ENCODE data around the gene RBM38. TPM values are rescaled to one million over a fixed set of nuclear protein-coding genes. Genes with fewer than 3 reads are reported as not detected.

RBM38 gene
- total and polyA plus RNA-seq, 9 of the 15 experiments (the other 6 are each of a cell fraction or from before 2014, with no cell fraction given), result 0.28 to 82.4 (median 33.2) TPM

DNA sequence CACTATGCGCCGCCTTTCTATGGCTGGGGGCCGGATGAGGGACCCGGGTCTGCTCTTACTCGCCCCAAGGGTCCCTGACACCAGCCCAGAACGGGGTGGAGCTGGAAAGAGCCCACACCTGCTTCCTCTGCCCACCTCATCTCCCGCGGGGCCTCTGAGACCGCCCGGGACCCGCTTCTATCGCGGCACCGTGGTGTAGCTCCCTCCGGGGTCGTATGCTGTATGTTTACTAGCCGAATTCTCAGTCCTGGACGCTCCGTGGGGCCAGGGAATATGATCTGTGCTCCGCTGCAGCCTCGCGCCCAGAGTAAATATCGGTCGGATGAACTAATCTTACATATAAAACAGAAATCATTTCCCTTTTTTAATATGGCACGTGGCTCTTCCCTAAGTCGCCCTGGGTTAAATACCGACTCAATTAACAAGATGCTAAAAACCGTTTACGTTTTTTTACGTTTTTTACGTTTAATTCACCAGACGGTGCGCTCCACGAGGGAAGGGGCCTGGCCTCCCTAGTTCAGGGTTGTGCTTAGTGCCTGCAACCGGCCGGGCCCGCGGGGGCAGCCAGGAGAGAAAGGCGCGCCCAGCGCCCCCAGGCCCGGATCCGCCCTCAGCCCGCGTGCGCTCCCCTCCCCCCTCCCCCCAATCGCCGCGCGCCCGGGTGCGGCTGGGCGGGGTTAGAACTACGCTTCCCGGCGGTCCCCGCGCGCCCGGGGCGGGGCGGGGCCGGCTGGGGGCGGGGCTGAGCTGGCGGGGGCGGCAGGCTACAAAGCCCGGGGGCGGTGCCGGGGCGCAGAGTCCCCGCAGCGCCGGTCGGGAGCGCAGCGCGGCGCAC lies at the start of gene RBM38 (continued):
- TF ChIP-seq, protein P1, sequence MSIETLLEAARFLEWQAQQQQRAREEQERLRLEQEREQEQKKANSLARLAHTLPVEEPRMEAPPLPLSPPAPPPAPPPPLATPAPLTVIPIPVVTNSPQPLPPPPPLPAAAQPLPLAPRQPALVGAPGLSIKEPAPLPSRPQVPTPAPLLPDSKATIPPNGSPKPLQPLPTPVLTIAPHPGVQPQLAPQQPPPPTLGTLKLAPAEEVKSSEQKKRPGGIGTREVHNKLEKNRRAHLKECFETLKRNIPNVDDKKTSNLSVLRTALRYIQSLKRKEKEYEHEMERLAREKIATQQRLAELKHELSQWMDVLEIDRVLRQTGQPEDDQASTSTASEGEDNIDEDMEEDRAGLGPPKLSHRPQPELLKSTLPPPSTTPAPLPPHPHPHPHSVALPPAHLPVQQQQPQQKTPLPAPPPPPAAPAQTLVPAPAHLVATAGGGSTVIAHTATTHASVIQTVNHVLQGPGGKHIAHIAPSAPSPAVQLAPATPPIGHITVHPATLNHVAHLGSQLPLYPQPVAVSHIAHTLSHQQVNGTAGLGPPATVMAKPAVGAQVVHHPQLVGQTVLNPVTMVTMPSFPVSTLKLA (conservative IDR thresholded peaks at IDR 0.05), result peak; percentile 69 to 83
- TF ChIP-seq STAT5A (IDR thresholded peaks at IDR 0.05; ENCODE audit: borderline replicate concordance, low read length), result no peak
- TF ChIP-seq, protein P2, sequence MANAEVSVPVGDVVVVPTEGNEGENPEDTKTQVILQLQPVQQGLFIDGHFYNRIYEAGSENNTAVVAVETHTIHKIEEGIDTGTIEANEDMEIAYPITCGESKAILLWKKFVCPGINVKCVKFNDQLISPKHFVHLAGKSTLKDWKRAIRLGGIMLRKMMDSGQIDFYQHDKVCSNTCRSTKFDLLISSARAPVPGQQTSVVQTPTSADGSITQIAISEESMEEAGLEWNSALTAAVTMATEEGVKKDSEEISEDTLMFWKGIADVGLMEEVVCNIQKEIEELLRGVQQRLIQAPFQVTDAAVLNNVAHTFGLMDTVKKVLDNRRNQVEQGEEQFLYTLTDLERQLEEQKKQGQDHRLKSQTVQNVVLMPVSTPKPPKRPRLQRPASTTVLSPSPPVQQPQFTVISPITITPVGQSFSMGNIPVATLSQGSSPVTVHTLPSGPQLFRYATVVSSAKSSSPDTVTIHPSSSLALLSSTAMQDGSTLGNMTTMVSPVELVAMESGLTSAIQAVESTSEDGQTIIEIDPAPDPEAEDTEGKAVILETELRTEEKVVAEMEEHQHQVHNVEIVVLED (CRISPR knock-in tag; IDR thresholded peaks at IDR 0.05), result peak; percentile 49
- TF ChIP-seq POLR2B (IDR thresholded peaks at IDR 0.05; ENCODE audit: low read depth, partially characterized antibody), result peak; percentile 65
- TF ChIP-seq, protein P3, sequence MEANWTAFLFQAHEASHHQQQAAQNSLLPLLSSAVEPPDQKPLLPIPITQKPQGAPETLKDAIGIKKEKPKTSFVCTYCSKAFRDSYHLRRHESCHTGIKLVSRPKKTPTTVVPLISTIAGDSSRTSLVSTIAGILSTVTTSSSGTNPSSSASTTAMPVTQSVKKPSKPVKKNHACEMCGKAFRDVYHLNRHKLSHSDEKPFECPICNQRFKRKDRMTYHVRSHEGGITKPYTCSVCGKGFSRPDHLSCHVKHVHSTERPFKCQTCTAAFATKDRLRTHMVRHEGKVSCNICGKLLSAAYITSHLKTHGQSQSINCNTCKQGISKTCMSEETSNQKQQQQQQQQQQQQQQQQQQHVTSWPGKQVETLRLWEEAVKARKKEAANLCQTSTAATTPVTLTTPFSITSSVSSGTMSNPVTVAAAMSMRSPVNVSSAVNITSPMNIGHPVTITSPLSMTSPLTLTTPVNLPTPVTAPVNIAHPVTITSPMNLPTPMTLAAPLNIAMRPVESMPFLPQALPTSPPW (CRISPR knock-in tag; IDR thresholded peaks at IDR 0.05), result peak; percentile 94
- no peak; the same call in 1 of the 2 replicates for TF ChIP-seq POLR2H (tag; IDR thresholded peaks at IDR 0.05; ENCODE audit: low read depth)
- TF ChIP-seq, protein P4, sequence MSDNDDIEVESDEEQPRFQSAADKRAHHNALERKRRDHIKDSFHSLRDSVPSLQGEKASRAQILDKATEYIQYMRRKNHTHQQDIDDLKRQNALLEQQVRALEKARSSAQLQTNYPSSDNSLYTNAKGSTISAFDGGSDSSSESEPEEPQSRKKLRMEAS (CRISPR knock-in tag; IDR thresholded peaks at IDR 0.05), result peak; percentile 69
- TF ChIP-seq DPF2 (IDR thresholded peaks at IDR 0.05), result peak; percentile 48; the same call in 1 of the 2 replicates
- TF ChIP-seq SP2 (IDR thresholded peaks at IDR 0.05; ENCODE audit: extremely low read depth, low read depth, low read length, poor library complexity, severe bottlenecking), result no peak
- TF ChIP-seq ZBTB7A (IDR thresholded peaks at IDR 0.05; ENCODE audit: borderline replicate concordance, control insufficient read depth, low read depth, low read length), result peak; percentile 87
- TF ChIP-seq ZNF143 (CRISPR knock-in tag; IDR thresholded peaks at IDR 0.05), result peak; percentile 70
- TF ChIP-seq ZFP1 (CRISPR knock-in tag; IDR thresholded peaks at IDR 0.05), result 0 out of 2 replicates have a peak, but pooled peaks have one; percentile 49
- TF ChIP-seq TRIM24 (IDR thresholded peaks at IDR 0.05), result peak in 1 of 2 experiments; percentile 28; a peak in 1 of 4 replicates
- TF ChIP-seq ZNF316 (IDR thresholded peaks at IDR 0.05), result peak; percentile 32; the same call in 1 of the 2 replicates
- peak; percentile 66 for TF ChIP-seq EGR1 (conservative IDR thresholded peaks at IDR 0.05)
- no peak for TF ChIP-seq ZNF583 (CRISPR knock-in tag; IDR thresholded peaks at IDR 0.05)
- peak; percentile 38 for TF ChIP-seq PHF8 (IDR thresholded peaks at IDR 0.05; ENCODE audit: borderline replicate concordance, low read length)
- no peak for TF ChIP-seq NCOA2 (IDR thresholded peaks at IDR 0.05; ENCODE audit: partially characterized antibody in 2 of 2)
- 0 out of 2 replicates have a peak, but pooled peaks have one; percentile 24 for TF ChIP-seq FOXM1 (IDR thresholded peaks at IDR 0.05; ENCODE audit: low read depth)
- TF ChIP-seq FOXM1 (CRISPR knock-in tag; IDR thresholded peaks at IDR 0.05; ENCODE audit: low read depth), result no peak
- TF ChIP-seq, protein P5, sequence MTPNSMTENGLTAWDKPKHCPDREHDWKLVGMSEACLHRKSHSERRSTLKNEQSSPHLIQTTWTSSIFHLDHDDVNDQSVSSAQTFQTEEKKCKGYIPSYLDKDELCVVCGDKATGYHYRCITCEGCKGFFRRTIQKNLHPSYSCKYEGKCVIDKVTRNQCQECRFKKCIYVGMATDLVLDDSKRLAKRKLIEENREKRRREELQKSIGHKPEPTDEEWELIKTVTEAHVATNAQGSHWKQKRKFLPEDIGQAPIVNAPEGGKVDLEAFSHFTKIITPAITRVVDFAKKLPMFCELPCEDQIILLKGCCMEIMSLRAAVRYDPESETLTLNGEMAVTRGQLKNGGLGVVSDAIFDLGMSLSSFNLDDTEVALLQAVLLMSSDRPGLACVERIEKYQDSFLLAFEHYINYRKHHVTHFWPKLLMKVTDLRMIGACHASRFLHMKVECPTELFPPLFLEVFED (CRISPR knock-in tag; conservative IDR thresholded peaks at IDR 0.05), result 0 out of 2 replicates have a peak, but pooled peaks have one; percentile 33
- TF ChIP-seq ARNT (IDR thresholded peaks at IDR 0.05), result peak in 1 of 2 experiments; percentile 48; a peak in 1 of 4 replicates
